ENCODE results near the gene LRRC4B.
"Not testable (repeated sequence)": the region's sequence is repeated elsewhere in the genome, so short reads cannot be mapped to it uniquely, and the experiment has no call there.

The LRRC4B gene

GRCh38 chr19:50551034-50551714 is 17.1 kb downstream of the LRRC4B start:
- DNase-seq = no peak

- DNase-seq = no peak
Observed at GRCh38 chr19:50550594-50550966, 17.7 kb downstream of the LRRC4B start.

DNA sequence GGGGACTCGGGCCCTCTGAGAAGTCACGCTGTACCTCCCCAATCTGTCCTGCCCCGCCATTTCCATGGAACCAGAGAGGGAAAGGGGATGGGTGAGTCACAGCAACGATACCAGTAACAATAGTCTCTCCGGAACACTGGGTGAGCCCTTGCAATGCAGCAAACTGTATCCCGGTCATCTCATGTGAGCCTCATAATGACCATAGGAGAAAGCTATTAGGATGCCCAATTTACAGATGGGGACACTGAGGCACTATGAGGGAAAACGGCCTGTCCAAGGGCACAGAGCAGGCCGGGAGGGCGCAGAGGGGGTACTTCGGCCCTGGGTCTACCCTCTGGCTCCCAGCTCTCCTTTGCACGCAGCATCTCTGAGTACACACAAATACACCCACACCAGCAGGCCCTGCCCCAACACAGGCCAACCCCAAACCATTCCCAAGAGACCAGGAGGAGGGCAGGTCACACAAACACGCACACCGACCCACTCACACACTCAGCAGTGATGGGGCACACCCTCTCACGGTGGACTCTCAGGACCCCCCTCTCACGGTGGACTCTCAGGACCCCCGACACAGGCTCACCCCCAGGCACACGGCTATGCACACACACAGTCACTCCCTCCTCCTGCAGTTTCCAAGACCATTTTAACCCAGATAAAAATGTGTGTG is 18.2 kb downstream of the LRRC4B start:
- DNase-seq = no peak

- no peak for DNase-seq
Observed at GRCh38 chr19:50549059-50549926, 18.9 kb downstream of the LRRC4B start.

DNA sequence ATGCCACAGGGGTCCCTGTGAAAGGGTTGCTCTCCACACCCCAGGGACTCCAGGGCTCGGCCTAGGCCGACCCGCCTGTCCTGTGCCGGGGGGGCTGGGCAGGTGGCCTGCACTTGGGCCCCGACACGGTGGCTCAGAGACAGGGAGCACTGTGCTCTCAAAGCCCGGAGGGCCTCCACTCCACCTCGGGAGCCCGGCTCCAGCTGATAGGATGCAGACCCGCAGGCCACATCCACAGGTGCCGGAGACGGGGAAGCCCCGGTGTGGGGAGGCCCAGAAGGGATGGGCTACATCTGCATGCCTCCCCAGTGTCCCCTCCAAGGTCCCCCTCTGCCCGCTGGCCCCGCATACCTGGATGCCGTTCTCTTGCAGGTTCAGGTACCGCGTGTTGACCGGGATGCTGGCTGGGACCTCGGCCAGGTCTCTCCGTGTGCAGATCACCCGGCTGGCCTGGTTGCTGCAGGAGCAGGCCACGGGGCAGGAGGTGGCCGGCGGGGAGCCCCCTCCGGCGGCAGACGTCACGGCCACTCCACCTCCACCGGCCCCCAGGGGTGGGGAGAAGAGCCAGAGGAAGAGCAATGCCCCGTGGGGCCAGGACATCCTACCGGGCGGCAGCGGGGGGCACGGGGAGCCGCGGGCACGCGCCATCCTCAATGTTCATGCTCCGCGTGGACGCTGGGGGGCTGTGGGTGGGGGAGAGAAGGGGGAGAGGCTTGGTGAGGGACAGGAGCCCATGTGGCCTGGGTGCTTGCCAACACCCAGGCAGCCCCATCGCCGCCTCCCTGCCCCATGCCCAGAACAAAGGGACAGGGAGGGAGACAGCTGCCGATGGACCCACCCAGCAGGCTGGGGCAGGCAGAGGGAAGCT is 19.8 kb downstream of the LRRC4B start:
- no peak for DNase-seq

DNA sequence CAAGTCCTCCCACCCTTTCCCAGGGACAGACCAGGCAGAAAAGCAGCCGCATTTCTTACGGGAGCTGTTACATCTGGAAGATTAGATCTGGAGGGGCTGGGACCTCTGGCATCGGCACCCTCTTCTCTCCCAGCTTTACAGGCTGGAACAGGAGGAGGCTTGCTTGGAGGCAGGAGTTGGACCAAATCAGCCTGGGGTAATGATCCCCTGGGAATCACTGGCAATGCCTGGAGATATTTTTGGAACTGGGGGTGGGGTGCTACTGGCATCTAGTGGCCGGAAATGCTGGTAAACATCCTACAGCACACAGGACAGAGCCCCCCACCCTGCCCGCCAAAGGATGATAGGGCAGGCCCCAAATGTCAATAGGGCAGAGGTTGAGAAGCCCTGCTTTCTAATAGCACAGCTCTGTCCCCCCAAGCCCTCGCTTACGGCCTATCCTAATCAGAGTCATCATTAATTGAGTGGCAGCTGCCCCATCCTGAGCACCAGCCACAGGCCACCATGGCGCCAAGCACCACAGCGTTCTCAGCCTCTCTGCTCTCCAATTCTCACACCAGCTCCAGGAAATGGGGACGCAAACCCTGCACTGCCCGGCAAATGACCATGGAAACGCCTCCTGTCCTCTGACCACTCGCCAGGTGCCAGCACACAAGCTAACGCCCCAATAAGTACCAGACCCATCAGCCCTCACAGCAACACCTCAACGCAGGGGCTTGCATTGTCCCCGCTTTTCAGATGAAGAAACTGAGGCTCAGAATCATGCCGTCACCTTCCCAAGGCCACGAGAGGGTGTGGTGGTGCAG is 20.6 kb downstream of the LRRC4B start:
- no peak for DNase-seq

- no peak for DNase-seq
Observed at GRCh38 chr19:50546527-50547221, 21.6 kb downstream of the LRRC4B start.

- DNase-seq = no peak
Observed at GRCh38 chr19:50542943-50543342, 25.3 kb downstream of the LRRC4B start.

- peak; percentile 32 for DNase-seq
Observed at GRCh38 chr19:50537769-50538230, 30.4 kb downstream of the LRRC4B start.

DNA sequence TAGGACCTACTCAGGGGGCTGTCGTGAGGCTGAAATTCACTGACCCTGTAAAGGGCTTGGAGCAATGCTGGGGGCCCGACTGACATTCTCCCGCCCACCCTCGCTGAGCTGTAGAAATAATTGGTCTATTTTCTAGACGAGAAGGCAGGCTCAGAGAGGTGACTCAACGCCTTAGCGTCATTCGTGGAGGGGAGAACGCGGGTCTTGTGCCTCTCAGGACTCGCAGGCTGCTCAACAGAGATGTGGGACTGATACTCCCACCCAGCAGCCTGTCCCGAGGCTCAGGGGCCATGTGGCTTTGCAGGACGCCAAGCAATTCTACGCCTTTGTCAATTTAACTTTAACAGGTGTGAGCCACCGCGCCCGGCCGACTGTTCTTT is 30.9 kb downstream of the LRRC4B start:
- no peak for DNase-seq

DNA sequence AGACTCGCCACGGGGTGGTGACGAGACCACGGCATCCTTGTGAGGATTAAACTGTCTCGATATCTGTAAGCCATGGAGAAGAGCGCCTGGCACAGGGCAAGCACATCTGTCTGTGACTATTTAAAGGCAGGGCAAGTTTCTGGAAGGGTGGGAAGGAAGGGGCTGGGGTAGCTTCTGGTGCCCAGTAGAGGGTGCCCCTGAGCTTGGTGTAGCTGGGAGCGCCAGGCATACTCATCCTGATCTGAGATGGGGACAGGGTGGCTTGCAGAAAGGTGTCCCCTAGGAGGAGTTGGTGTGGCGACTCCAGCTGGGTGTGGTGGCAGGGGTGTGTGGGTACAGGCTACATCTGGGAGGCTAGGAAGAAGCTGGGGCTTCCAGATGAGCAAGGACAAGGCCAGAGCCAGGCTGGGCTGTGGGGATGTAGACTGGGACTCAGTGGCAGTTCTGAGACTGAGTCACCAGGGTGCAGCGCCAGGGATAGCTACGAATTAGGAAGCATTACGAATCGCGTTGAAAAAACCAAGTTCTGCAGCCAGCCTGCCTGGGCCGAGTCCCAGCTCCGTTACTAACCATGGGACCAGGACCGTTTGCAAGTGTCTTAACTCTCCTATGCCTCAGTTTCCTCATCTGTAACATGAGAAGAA is 31.5 kb downstream of the LRRC4B start:
- DNase-seq = no peak

GRCh38 chr19:50535672-50536187 is 32.5 kb downstream of the LRRC4B start:
- no peak for DNase-seq

DNA sequence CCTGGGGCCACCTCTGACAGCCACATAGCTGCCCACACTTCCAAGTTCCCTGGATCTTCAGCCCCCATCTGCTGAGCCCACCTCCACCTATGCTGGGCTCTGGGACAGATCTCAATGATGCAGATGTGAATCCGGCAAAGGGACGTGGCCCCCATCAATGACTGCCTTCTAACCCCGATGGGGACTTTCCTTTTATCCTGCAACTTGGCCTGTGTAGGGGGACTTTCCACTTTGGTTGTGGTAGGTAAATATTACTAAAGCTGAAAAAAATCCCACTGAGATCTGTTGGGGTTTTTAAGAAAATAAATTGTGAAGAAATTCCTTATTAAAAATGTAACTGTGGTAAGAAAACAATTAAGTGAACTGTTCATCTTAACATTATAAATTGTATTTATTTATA is 33.8 kb downstream of the LRRC4B start:
- no peak for DNase-seq

DNA sequence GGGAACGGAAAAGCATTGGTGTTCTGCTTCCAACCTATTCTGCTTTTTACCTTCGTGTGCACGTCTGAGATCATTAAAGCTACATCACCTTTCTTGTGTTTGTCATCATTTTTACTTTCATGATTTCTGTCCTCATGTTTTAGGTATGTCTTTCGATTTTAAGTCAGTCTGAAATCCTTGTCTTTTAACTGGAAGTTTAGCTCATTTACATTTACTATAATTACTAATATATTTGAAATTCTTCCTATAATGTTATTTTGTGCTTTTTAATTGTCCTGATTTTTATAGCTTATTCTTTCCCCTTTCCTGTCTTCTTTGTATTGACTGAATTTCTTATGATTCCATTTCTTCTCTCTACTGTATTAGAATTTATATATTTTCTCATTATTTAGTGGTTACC is 35.3 kb downstream of the LRRC4B start:
- no peak for DNase-seq

GRCh38 chr19:50531171-50531612 is 37.0 kb downstream of the LRRC4B start:
- DNase-seq = no peak

DNA sequence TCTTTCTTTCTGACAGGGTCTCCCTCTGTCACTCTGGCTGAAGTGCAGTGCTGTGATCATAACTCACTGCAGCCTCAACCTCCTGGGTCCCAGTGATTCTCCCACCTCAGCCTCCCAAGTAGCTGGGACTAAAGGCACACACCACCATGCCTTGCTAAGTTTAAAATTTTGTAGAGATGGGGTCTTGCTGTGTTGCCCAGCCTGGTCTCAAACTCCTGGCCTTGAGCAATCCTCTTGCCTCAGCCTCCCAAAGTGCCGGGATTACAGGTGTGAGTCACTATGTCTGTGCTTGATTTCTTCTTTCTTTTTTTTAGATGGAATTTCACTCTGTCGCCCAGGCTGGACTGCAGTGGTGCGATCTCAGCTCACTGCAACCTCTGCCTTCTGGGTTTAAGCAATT is 40.2 kb downstream of the LRRC4B start:
- DNase-seq = not testable (repeated sequence)

DNA sequence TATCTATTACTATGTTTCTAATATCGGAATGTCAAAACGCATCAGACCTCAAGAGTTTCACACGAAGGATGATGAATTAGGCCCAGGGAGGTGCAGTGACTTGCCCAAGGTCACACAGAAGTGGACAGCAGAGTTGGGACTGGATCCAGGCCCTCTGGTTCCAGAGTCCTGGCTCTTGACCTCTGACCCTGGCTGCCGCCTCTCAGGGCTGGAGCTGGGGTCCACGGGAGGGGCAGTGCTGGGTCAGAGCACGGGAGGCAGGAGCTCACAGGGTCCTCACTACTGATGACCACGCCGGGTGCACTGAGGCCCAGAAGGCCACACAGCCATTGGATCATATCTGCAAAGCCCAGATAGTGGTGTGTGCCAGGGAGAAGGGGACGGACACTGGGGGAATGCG is 45.4 kb downstream of the LRRC4B start:
- DNase-seq = no peak

DNA sequence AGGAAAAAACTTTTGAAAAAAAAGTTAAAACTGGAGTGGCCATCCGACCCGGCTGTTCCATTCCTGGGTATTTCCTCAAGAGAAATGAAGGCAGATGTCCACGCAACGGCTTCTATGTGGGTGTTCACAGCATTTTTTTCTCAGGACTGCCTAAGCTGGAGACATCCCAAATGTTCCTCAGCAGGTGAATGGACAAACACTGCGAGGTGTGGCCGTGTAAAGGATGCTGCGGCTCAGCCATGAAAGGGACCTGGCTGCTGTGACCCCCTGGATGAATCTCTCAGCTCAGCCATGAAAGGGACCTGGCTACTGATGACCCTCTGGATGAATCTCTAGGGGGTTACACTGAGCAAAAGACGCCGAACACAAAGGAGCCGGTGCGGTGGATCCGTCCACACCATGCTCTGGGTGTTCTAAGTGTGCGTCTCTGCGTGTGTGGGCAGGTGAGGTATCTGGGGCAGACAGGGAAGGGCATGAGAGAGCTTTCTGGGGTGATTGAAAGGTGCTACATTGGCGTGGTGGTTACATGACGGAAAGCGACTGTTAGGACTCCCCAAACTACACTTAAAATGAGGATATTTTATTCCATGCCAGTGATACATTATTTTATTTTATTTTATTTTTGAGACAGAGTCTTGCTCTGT is 47.3 kb downstream of the LRRC4B start:
- DNase-seq = no peak

- no peak for DNase-seq
Observed at GRCh38 chr19:50519006-50519575, 49.1 kb downstream of the LRRC4B start.
